OCI-M1 (cell line): Measurements from ENCODE around the gene LIN7A.
"Not testable (repeated sequence)": the region's sequence is repeated elsewhere in the genome, so short reads cannot be mapped to it uniquely, and the experiment has no call there.

Source experiments
- DNase-seq: peaks from one replicate; lab custom pipeline; 2025; lab: John Stamatoyannopoulos, UW

Gene LIN7A

DNA sequence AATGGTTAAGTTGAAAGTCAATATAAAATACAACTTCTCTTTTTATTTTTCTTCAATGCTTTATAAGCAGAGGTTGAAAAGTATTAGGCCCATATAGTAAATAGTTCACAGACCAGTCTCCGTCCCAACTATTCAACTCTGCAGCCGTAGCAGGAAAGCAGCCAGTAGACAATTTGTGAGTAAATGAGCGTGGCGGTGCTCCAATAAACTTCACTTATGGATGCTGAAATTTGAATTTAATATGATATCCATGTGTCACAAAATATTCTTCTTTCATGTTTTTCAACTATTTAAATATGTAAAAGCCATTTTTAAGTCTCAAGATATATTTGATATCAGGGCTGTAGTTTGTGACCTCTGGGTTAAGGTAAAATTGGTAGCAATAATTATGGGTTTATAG, 17.7 kb downstream of the LIN7A start:
- no peak for DNase-seq

GRCh38 chr12:80917651-80918050, 20.1 kb downstream of the LIN7A start:
- DNase-seq: no peak

- DNase-seq: no peak
These were observed 24.6 kb downstream of the LIN7A start for GRCh38 chr12:80912901-80913770.

GRCh38 chr12:80909370-80909769, 28.4 kb downstream of the LIN7A start:
- DNase-seq: no peak

- DNase-seq: no peak
These were observed 35.0 kb downstream of the LIN7A start for GRCh38 chr12:80902711-80903110.

DNA sequence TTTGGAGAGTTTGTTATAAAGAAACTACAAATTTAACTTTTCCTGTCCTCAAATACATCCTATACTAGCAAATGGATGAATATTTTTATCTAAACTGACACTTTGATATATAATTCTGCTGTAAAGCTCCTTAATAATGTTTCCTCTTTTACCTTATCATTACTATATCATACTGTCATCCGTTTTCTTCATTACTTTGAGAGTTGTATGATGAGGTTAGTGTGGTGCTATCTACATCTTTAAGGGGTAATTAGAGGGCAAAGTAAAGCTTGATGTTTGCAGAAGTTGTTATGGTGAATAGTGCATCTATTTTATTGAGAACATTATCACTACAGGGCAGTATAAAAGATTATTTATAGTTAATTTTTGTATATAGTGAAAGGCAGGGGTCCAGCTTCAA, 36.1 kb downstream of the LIN7A start:
- DNase-seq: no peak

GRCh38 chr12:80895240-80895639, 42.5 kb downstream of the LIN7A start:
- DNase-seq: no peak

GRCh38 chr12:80894179-80894578, 43.6 kb downstream of the LIN7A start:
- no peak for DNase-seq

DNA sequence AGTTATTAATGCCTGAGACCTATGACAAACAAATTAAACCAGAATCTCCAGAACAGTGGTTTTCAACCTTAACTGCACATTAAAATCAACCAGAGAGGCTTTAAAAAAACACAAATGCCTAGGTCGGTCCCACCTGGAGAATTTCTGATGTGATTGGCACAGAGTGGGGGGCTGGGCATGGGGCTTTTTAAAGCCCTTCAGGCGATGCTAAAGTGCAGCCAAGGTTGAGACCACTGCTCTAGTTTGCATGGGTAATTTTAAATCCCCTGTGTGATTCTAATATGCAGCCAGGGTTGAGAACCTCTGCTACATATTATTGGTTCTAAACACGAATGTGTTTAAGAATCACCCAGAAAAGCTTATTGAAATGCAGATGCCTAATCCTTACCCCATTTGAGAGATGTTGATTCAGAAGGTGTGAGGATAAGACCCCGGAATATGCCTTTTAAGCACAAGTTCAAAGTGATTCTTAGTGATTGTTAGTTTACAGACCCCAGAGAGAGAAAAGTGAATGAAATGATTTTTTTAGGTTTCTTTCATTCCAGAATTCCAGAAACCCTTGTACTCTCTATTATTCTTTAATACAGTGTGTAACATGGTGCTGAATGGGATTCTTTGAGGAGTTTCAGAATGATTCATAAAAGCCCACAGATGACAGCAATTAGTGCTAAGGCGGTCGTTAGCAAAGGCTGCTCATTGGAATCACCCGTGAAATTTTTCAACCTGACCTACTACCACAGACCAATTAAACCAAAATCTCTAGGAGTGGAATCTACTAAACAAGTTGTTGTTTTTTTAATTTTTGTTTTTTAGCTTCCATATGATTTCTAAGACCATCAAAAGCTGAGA, 44.9 kb downstream of the LIN7A start:
- DNase-seq: no peak

DNA sequence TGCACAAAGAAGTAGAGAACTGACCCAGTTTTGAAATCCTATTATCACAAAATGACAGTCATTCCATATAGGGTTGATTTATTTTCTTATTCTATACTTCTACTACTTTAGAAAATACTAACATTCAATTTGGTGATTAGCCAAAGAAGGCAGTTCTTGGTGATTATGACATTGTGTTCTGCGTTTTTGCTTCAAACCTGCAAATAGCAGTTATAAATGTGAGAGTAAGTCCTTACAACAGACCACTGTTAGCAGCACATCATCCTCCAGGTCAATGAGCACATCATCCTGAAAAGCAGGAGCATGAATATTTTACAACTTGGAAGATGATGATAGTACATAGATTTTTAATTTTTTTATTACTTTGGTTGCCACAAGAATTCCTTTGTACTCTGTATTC, 53.1 kb downstream of the LIN7A start:
- no peak for DNase-seq

DNA sequence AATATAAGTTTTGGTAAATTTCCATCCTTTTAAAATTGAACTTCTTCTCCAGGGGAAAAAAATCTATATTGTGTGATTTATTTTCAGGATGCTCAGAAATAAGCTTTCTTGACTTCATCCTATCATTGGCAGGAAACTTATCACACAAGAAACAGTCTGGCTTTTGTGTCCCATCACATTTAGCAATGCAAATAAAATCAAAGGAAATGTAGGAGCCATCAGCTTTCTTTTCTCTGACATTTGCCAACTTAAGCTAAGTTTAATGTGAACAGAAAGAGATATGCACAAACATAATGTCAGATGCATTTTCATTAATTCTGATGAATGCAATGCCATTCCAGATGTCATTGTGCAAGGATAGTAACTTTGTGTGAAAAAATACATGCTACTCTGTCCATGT, 56.6 kb downstream of the LIN7A start:
- no peak for DNase-seq

- not testable (repeated sequence) for DNase-seq
These were observed 59.3 kb downstream of the LIN7A start for GRCh38 chr12:80878452-80878851.

- DNase-seq: peak; percentile 10
These were observed 59.9 kb downstream of the LIN7A start for GRCh38 chr12:80877721-80878265.

DNA sequence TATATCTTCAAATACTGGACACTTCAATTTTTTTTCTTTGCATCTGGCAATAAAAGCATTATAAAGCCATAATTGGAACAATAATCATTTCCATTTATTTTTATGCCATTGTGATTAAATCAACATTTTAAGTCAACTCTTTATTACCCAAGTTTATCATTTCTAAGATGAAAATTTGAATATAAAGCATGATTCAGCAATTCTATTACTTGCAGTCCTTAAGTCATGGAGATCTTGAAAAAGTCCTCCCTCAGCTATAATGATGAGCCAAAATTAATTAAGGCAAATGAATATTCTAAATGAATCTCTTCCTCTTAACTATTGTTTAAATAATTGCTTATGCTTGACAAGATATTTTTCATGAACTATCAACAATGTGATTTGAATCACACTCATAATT, 65.7 kb downstream of the LIN7A start:
- DNase-seq: no peak

GRCh38 chr12:80869264-80869663, 68.5 kb downstream of the LIN7A start:
- no peak for DNase-seq

DNA sequence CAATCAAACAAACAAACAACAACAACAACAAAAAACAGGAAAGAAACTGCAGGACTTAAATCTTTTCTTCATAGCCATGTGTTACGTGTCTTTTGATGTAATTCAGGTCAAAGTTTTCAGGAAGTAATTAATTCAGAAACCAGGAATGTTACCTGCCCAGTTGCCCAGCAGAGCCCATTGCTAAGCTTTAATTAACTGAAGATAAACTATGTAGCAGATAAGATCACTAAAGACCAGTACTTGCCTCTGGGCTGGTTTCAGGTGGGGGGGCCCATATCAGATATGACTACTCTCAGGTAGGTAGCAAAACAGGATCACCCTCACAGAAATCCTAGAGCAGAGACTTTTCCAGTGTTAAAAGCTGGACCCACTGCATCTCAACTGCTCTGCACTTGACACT, 69.2 kb downstream of the LIN7A start:
- DNase-seq: no peak

DNA sequence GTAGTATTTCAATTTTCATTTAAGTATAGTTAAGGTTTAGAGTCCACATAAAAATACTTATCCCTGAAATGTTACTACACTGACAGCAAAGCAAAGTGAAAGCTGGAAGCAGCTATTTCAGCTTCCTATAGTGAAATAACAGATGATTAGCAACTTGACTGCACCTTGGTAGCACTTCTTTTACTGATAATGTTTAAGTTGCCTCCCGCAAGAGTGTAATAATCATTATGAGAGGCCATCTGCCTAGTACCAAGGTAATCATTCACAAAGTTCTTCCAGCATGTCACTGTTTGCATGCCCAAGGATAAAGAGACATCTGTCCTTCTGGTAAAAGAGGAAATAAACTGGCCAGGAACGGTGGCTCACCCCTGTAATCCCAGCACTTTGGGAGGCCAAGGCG, 69.8 kb downstream of the LIN7A start:
- DNase-seq: no peak

DNA sequence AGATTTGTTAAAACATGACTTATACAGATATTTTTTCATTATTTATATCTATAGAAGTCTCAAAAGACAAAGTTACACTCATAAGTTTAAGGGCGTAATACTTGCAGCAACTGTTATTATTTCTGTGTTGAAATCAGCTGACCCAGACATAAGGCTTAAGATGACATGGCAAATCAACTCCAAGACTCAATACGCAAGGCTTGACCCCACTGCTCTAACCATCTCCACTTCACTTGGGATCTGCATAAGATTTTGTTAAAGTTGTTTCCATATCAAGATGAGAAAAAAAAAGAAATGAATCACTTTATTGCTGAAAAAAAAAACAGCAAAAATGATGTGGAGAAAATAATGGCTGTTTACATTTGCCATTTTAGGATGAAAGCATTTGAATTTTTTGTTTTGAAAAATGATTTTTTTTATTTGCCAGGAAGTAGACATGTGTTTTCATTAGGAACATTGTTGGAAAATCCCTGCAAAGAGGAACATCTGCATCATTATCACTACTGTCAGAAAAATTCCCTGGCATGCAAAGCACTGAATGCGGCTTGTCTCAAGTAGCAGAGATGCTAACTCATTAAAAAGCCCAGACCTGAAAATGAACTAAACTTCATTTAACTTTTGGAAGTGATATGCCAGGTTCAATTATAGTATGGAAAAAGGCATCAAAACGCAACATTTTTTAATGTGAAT, 73.5 kb downstream of the LIN7A start:
- no peak for DNase-seq

- no peak for DNase-seq
These were observed 75.2 kb downstream of the LIN7A start for GRCh38 chr12:80862531-80862930.

GRCh38 chr12:80861641-80862378, 75.9 kb downstream of the LIN7A start:
- DNase-seq: peak; percentile 13

DNA sequence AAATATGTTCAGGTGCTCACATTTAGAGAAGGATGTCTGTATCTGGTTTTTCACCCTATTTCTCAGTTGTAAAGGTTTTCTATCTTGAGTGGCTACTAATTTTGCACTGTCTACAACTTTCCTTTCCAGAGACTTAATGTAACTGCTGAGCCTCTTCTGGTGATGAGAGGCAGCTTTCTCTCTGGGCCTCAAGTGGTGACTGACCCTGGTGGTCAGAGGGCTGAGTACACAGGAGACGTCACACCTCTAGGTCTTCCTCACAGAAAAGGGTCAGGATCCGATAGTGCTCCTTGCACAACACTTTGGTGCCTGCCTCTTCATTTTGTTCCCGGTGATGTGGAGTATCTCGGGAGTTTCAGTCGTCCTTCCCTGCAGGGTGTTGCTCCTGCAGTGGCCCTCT, 76.8 kb downstream of the LIN7A start:
- no peak for DNase-seq

- no peak for DNase-seq
These were observed 77.5 kb downstream of the LIN7A start for GRCh38 chr12:80860206-80860605.
